SK-N-SH (cell line): ENCODE results near the gene EGFLAM. TPM values are rescaled to one million over a fixed set of nuclear protein-coding genes. Genes with fewer than 3 reads are reported as not detected.

Source experiments
- GABPA ChIP-seq: IDR thresholded peaks from 2 replicates; pipeline ENCODE4 v1.4.0; 2012; ENCODE audit warnings: low read depth, mild to moderate bottlenecking
- JUND ChIP-seq: IDR thresholded peaks from 2 replicates; pipeline ENCODE4 v1.4.0; 2012
- MXI1 ChIP-seq: IDR thresholded peaks from 2 replicates; pipeline ENCODE4 v1.6.1; 2012; ENCODE audit warnings: mild to moderate bottlenecking, low read depth, low read length, improper control_type of control experiment
- REST ChIP-seq: IDR thresholded peaks from 2 replicates; pipeline ENCODE4 v1.6.1; 2012; ENCODE audit warnings: mild to moderate bottlenecking, low read depth, low read length, moderate library complexity
- SIN3A ChIP-seq: IDR thresholded peaks from 2 replicates; pipeline ENCODE4 v1.6.1; 2012; ENCODE audit warnings: low read depth, mild to moderate bottlenecking, low read length, moderate library complexity, borderline replicate concordance
- TCF12 ChIP-seq: IDR thresholded peaks from 2 replicates; pipeline ENCODE4 v1.4.0; 2012
- TEAD4 ChIP-seq: IDR thresholded peaks from 2 replicates; pipeline ENCODE4 v1.4.0; 2012; ENCODE audit warnings: mild to moderate bottlenecking, borderline replicate concordance; ENCODE audit not compliant: insufficient read depth
- USF1 ChIP-seq: IDR thresholded peaks from 2 replicates; pipeline ENCODE4 v1.4.0; 2012; ENCODE audit warnings: low read depth, borderline replicate concordance
- polyA plus RNA-seq, 3 experiments: library from polyadenylated mRNA; depleted of rRNA; stranded (reverse); fragments of >200 nt; gene quantifications; 2 replicates each; pipeline ENCODE4 v1.2.3, GENCODE V29; 2012
- small RNA-seq, 7 experiments: library from RNA; depleted of rRNA; stranded (forward); fragments of <200 nt; gene quantifications; one replicate each; pipeline ENCODE3, GENCODE V24; 2012

EGFLAM gene
- polyA plus RNA-seq, 1 of the 3 experiments (the other 2 are of a cell fraction) = 0.05 TPM

GRCh38 chr5:38509185-38509584 lies 250.8 kb downstream of the EGFLAM start (continued):
- TF ChIP-seq REST (no peak), GABPA (no peak), JUND (peak; percentile 66), TCF12 (peak; percentile 52; the same call in 1 of the 2 replicates), USF1 (no peak), MXI1 (no peak), TEAD4 (no peak), SIN3A (no peak)

Small RNAs within 50 kb of the gene (small RNA-seq; reads per million reads assigned to genes)
- gene AC091839.1 = 0 to 0.39 (median 0) reads per million in 7 experiments
